ENCODE data around the gene SUSD1. TPM values are rescaled to one million over a fixed set of nuclear protein-coding genes. Genes with fewer than 3 reads are reported as not detected.

Gene SUSD1
- total and polyA plus RNA-seq, 12 donors = 1.5 to 14.7 (median 4.3) TPM

GRCh38 chr9:112080831-112081542 lies 94.1 kb downstream of the SUSD1 start:
- Histone ChIP-seq H3K4me1 (peaks cover 0 to 35% (median 10%) of the 10 kb centered on the region in 9 donors), H3K36me3 (peaks cover 0 to 28% (median 0%) of the 10 kb centered on the region in 9 donors), H3K9me3 (peaks cover 0 to 9% (median 0%) of the 10 kb centered on the region in 11 donors), H3K27ac (peak overlapping the region in 9 of 10 donors; percentile 32 to 95 (median 72)), H3K4me3 (no peak overlapping the region), H3K27me3 (no peaks in the 10 kb centered on the region)
- intact Hi-C loops (cut with DNase I) = loop anchor here in 1 of 10 donors (10.0 kb wide), 1 partner anchor 734 kb away; no protein-coding TSS in a partner anchor
- DNase-seq (no peak), ATAC-seq (no peak)
- WGBS, 2 donors = 72 to 80% methylated on average over 5 of the region's 5 CpGs
- no peak for TF ChIP-seq CTCF (IDR thresholded peaks at IDR 0.05)

- intact Hi-C loops (cut with DNase I) = loop anchor here in 3 of 10 donors (10.0 kb wide), 2 partner anchors 174 to 184 kb away; partner anchors contain the start of gene UGCG (in 2 of the 3)
- ATAC-seq (peak in 5 of 8 donors; percentile 19 to 38 (median 23)), DNase-seq (no peak)
These were observed 96.7 kb downstream of the SUSD1 start for GRCh38 chr9:112078432-112078831.

GRCh38 chr9:112076814-112077213 lies 98.3 kb downstream of the SUSD1 start:
- intact Hi-C loops (cut with DNase I) = loop anchor here in 4 of 10 donors (2.0 to 10.0 kb wide), 3 partner anchors 172 to 248 kb away; partner anchors contain the start of gene UGCG (in 2 of the 4)
- Histone ChIP-seq H3K27me3 (no peaks in the 10 kb centered on the region), H3K4me3 (no peak overlapping the region), H3K27ac (peak overlapping the region in 5 of 10 donors; percentile 13 to 95 (median 57)), H3K4me1 (peaks cover 0 to 73% (median 39%) of the 10 kb centered on the region in 9 donors), H3K36me3 (peaks cover 0 to 9% (median 0%) of the 10 kb centered on the region in 9 donors), H3K9me3 (no peaks in the 10 kb centered on the region)
- no peak for TF ChIP-seq CTCF (IDR thresholded peaks at IDR 0.05)
- DNase-seq = no peak
- ATAC-seq = no peak
- whole genome bisulfite sequencing, 2 donors = 86% methylated on average over 7 of the region's 7 CpGs

More at GRCh38 chr9:112078432-112078831, 96.7 kb downstream of the SUSD1 start:
- H3K4me1 ChIP-seq = peaks cover 0 to 59% (median 30%) of the 10 kb centered on the region in 9 donors
- no peak overlapping the region for H3K4me3 ChIP-seq
- peak overlapping the region in 7 of 10 donors; percentile 3 to 95 (median 52) for H3K27ac ChIP-seq
- peaks cover 0 to 9% (median 0%) of the 10 kb centered on the region in 9 donors for H3K36me3 ChIP-seq
- no peak for TF ChIP-seq CTCF (IDR thresholded peaks at IDR 0.05)
- 61 to 69% methylated on average over 6 of the region's 6 CpGs for WGBS, 2 donors
- H3K27me3 ChIP-seq = no peaks in the 10 kb centered on the region
- peaks cover 0 to 9% (median 0%) of the 10 kb centered on the region in 11 donors for H3K9me3 ChIP-seq

- 18 to 19% methylated on average over 2 of the region's 2 CpGs for WGBS, 2 donors
- TF ChIP-seq CTCF (IDR thresholded peaks at IDR 0.05) = peak in 3 of 9 donors; percentile 1 to 17 (median 1)
- H3K27ac ChIP-seq = peak overlapping the region in 9 of 10 donors; percentile 13 to 95 (median 72)
- intact Hi-C loops (cut with DNase I) = loop anchor here in 9 of 10 donors (1.0 to 10.0 kb wide), 6 partner anchors 170 to 316 kb away; partner anchors contain the start of gene UGCG (in 7 of the 9)
- H3K9me3 ChIP-seq = no peaks in the 10 kb centered on the region
- no peak overlapping the region for H3K4me3 ChIP-seq
- no peaks in the 10 kb centered on the region for H3K27me3 ChIP-seq
- DNase-seq (no peak), ATAC-seq (no peak)
- H3K36me3 ChIP-seq = peaks cover 0 to 13% (median 0%) of the 10 kb centered on the region in 9 donors
- H3K4me1 ChIP-seq = peaks cover 0 to 81% (median 29%) of the 10 kb centered on the region in 9 donors
These were observed 100.1 kb downstream of the SUSD1 start for GRCh38 chr9:112075009-112075378.

Measured in heart right ventricle (tissue), 16 donors.